Fibroblast of skin of abdomen (primary cell): ENCODE results near the gene PARP15.

Experiments used
- DNase-seq: peaks from one replicate; pipeline ENCODE4 v3.0.0-alpha.2; 2013

PARP15 gene

DNA sequence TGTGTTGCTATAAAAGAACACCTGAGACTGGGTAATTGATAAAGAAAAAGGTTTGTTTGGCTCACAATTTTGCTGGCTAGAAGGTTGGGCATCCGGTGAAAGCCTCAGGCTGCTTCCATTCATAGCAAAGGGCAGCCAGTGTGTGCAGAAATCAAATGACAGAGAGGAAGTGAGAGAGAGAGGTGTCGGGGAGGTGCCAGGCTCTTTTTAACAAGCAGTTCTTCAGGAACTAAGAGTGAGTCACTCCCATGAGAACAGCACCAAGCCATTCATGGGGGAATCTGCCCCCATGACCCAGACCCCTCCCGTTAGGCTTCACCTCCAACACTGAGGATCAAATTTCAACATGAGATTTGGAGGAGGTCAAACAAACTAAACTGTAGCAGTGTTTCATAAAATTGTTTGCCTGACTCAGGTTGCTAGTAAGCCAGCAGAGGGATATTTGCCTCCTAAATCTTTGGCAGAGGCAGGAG is 4.5 kb upstream of the PARP15 start:
- DNase-seq, result peak; percentile 21

DNA sequence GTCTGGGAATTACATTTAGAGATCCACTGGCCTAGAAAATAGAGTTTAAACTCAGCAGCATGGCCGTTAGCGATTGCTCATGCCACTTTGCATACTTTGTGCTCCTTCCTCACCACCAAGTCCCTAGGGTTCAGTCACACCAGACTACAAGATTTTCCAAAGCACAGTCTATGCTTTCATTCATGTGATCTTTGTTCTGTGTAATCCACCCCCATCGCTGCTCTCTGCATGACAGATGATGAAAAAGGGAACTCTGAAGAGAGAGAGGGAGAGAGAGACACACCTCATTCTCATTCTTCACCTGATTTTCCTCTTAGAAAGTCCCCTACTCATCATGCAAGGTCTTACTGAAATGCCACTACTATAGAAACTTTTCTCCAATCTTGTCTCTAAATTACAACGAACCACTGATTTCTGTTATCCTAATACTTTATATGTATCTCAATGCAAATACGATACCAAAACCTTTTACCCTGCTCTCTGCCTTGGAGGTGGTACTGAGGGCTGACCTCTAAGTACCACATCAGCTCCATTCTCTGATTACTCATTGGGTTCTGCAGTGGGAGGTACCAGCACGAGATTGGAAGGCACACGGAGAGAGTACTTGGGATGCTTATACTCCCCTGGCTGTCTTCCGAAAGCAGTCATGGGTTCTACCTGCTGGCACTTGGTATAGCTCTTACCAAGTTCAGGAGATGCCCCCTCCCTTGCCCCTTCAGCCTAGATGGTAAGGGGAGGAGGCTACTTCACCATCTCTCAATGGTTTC is 1.1 kb upstream of the PARP15 start:
- DNase-seq, result no peak

DNA sequence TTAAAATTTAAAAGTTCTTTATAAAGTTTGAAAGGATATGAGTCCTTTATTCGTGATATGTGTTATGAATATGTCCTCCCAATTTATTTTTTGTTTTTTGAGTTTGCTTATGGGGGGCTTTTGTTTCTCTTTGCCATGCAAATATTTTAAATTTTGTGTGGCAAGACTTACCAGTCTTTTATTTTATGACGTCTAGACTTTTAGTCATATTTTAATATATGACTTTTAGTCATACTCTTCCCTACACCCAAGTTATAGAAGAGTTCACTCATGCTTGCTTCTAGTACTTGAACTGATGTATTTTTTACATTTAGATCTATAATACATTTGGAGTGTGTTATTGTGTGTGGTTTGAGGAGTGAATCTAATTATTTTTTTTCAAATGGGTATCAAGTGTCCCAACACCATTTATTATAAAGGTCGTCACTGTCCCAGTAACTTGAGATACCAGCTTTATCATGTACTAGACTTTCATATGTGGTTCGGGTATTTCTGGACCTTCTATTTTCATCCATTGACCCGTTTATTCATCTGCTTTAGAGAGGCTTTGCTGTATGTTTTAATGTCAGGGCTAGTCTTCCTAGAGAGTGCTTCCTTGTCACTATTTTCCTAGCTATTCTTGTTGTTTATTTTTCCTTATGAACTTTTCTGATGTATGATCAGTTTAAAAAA is 755 bp downstream of the PARP15 start:
- DNase-seq, result no peak

DNA sequence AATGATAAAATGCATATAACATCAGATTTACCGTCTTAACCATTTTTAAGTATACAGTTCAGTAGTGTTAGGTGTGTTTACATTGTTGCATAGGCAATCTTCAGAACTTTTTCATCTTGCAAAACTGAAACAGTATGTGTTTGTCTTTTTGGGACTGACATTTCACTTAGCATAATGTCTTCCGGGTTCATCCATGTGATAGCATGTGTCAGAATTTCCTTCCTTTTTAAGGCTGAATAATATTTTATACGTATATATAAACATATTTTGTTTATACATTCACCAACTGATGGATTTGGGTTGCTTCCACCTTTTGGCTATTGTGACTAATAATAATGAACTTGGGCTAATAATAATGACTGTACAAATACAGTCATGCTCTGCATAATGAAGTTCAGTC is 3.0 kb downstream of the PARP15 start:
- no peak for DNase-seq

DNA sequence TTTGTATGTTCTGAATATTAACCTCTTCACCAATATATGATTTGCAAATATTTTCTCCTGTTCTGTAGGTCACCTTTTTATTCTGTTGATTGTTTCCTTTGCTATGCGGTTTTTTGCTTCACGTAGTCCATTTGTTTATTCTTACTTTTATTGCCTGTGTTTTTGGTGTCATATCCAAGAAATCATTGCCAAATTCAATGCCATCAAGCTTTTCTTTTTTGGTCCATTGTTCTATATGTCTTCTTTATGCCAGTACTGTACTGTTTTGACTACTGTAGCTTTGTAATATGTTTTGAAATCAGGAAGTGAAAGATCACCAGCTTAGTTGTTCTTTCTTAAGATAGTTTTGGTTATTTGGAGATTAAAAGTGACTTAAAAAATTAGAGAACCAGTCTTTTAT is 4.2 kb downstream of the PARP15 start:
- DNase-seq, result no peak

DNA sequence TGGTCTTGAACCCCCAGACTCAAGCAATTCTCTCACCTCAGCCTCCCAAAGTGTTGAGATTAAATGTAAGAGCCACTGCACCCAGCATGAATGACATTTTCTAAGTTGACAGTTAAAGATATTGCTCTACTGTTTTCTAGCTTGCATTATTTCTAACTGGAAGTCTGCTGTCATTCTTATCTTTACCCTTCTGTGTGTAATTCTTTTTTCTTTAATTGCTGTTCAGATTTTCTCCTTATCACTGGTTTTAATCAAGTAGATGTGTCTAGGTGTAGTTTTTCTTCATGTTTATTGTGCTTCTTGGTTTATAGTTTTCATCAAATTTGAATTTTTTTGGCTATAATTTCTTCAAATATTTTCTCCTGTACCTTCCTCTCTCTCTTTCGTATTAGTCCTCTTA is 4.9 kb downstream of the PARP15 start:
- no peak for DNase-seq

DNA sequence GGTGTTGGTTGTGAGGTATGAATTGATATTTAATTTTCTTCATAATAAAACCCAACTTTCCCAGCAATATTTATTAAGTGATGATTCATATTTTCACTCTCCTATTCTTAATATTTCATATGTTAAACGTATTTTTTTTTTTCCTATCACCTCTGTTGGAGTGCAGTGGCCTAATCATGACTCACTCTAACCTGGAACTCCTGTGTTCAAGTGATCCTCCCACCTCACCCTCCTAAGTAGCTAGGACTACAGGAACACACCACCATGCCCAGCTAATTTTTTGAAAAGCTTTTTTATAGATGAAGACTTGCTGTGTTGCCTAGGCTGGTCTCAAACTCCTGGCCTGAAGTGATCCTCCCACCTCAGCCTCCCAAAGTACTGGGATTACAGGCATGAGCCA is 8.6 kb downstream of the PARP15 start:
- no peak for DNase-seq

DNA sequence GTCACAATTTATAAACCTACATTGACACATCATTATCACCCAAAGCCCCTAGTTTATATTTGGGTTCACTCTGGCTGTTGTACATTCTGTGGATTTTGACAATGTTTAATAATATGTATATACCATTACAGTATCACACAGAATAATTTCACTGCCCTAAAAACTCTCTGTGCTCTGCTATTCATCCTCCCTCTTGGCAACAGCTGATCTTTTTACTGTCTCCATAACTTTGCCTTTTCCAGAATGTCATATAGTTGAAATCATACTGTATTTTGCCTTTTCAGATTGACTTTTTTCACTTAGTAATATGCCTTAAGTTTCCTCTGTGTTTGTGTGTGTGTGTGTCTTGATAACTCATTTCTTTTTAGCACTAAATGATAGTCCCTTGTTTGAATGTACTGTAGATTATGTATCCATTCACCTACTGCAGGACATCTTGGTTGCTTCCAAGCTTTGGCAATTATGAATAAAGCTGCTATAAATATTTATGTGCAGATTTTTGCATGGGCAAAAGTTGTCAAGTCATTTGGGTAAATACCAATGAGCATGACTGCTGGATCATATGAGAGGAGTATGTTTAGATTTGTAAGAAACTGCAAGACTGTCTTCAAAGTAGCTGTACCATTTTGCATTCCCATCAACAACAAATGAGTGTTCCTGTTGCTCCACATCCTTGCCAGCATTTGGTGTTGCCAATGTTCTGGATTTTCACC is 9.5 kb downstream of the PARP15 start:
- no peak for DNase-seq

DNA sequence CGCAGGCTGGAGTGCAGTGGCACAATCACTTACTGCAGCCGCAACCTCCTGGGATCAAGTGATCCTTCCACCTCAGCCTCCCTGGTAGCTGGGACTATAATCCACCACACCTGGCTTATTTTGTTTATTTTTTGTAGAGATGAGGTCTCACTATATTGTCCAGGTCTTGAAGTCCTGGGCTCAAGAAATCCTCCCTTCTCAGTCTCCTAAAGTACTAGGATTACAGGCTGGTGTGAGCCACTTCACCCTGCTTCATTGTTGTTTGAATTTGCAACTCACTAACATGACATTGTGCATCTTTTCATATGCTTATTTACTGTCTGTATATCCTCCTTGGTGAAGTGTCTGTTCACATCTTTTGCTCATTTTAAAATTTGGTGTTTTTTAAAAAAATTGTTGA is 10.1 kb downstream of the PARP15 start:
- no peak for DNase-seq

DNA sequence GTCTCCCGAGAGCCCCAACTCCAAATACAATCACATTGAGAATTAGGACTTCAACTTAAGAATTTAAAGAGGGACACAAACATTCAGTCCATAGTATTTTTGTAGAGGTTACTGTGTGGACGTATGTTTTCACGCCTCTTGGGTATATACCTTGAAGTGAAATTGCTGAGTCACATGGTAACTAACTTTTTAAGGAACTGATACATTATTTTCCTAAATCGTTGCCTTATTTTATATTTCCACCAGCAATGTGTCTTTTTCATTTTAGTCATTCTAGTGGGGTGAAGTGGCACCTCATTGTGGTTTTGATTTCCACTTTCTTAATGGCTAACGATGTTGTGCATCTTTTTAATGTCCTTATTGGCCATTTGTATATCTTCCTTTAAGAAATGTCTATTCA is 11.8 kb downstream of the PARP15 start:
- DNase-seq, result no peak

DNA sequence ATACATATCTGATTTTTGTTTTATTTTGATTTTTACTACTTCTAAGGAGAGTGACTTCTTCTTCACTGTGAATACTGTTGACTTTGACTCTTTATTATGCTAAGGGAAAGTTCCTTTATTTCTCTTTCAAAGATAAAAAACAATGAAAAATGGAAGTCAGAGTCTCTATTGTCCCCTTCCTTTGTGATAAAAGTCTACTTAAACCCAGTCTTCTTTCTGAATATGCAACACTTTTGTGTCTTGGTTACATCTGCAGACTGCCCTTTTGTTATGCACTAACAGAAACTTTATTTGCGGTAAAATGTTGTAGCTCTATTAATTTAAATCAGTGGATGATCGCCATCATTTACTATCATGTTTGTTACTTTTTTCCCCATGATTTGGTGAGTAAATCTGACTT is 13.2 kb downstream of the PARP15 start:
- DNase-seq, result no peak

DNA sequence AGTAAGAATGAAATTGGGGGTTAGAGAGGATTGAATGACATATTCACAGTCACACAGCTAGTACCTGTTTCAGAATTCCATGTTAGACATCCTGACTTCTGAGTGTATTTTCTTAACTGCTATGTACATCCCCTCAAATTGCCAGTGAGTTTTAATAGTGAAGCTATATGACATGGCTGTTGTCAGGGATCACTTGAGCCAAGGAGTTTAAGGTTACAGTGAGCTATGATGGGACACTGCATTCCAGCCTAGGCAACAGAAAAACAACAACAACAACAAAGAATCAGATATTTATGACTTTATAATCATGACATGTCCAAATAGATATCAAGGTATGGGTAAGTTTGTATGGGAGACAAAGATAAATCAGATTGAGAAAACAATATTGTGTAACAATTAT is 16.6 kb downstream of the PARP15 start:
- DNase-seq, result no peak

DNA sequence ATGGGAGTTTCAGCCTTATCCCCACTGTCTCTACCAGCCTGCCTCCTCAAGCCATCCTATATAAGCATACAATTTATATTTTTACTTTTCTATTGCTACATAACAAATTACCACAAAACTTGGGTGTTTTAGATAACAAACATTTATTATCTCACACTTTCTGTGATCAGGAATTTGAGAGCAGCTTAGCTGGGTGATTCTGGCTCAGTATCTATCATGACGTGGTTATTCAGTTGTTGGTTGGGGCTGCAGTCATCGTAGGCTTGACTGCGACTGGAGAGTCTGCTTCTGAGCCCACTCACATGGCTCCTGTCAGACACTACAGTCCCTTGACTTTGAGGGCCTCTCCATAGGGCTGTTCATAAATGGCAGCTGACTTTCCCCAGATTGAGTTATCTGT is 20.7 kb downstream of the PARP15 start:
- DNase-seq, result no peak

DNA sequence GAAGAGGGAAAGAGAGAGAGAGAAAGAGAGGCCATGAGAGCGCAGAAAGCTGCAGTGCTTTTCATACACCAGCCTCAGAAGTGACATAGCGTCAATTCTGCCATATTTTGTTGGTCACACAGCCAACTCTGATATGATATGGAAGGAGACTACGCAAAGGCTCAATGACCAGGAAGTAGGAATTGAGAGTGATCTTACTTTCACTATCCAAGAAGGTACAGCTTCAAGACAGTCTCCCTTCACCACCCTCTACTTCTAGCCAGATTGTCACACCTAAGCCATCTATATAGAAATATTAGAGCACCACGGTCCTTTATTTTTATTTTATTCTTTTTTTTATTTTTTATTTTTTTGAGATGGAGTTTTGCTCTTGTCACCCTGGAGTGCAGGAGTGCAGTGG is 21.1 kb downstream of the PARP15 start:
- DNase-seq, result no peak

DNA sequence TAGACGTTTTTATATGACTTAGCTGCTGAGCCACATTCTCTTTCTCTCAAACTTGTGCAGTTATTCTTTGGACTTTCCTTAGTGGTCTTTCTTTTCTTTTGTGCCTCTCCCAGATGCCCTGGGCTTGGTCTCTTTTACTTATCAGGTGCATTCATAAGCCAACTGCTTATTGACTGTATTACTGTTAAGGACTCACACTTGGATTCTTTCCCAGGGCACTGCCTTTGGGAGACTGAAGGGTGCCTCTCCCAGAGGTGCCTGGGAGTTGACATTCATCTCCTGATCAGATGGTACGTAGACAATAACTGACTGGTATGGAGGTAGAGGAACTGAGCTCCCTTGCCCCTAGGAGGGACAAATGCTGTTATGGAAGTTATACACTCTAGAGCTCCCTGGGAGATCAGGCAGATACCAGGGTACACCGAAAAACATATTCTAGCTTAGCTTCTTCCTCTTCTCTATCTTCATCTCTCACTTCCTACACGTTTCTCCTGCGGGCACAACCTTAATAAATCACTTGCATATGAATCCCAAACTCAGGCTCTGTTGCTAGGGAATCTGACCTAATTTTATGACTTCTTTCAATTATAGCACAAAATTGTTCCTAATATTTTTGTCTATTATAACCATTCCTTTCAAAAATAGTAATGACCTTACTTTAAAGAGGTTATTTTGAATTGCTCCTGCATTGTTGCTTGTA is 24.7 kb downstream of the PARP15 start:
- DNase-seq, result no peak

DNA sequence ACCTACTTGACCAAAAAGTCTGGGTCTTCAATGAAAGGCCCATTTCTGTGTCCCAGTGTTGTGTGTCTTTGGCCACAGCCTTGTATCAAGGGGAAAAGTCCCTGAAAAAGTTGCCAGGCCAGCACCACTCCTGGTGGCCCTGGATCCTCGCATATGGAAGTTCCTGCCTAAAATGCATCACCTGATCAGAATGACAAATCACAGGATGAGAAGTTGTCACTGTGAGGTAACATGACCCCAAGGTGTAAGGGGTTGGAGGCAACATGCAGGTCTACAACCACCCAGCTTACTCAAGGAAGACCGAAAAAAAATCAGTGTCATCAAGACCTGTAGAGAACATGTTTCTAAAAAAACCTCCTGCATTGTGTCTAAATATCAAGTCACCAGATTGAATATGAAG is 25.6 kb downstream of the PARP15 start:
- no peak for DNase-seq

DNA sequence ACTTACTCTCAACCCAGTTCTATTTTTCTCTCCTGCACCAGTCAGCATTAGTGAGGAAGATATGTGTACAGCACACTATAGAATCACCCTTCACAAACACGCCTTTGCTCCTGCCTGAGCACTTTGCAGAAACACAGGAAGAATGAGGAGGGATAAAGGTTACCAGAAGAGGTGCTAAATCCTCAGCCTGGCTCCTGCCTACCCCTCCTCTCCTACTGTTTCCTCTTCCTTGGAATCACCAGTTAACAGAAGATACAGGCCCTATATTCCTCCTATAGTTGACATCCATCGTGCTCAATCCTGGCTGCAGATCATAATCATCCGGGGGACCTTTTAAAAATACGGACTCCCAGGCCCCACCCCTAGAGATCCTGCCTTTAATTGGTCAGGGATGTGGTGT is 28.9 kb downstream of the PARP15 start:
- DNase-seq, result no peak

DNA sequence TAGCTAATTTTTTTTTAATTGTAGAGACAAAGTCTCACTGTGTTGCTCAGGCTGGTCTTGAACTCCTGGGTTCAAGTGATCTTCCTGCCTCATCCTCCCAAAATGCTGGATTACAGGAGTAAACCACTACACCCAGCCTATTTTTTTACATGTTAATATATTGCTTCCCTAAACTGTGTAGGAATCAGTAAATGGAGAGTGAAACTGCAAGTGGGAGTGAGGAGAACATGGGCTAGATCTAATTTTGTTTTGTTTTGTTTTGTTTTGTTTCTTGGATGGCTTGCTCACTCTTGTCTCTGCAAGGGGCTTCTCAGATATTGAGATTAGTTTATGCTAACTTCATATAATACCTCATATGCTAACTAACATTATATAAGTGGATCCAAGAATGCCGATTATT is 31.5 kb downstream of the PARP15 start:
- DNase-seq, result no peak

DNA sequence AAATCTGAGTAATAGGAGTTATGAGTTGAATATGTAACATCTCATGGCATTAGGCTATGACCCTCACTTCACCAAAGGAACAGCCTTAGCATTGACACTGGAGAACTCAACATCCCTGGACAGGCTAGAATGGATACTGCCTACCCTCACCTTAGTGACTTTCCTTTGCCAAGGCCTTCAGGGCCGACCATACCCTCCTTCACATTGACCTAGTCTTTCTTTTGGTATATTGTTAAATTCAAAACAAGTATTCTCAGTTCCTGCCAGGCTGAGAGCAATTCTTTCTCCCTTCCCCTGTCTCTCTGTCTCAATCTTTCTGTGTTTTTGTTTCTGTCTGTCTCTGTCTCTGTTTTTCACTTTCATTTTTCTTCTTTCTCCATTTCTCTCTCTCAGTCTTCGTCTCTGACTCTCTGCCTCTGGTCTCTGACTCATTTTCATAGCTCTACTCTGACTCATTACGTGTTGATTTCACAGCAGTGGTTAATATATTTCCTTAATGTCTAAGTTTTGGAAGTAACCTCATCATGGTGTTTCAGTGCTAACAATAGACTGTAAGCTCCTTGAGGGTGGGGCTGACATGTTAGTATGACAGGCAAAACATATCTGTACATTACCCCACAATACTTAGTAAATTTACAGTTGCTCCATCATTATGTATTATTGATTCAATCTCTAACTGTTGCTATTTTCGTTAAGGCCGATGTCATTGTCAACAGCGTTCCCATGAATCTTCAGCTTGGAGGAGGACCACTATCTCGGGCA is 32.5 kb downstream of the PARP15 start:
- DNase-seq, result peak; percentile 79

DNA sequence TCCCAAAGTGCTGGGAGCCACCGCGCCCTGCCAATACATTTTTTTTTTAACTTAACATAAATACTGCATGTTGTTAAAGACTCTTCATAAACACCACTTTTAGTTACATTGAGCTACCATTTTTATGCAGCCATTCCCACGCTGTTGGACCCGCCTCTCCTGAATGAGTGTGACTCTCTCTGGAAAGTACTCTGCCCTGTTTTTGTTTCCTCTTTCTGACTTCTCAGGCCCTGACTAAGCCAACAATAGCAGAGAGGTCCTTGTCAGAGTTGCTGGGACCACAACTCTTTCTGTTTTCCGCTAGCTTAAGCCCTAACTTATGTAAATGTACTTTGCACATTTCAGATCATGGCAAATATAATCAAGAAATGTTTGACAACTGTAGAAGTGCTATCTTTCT is 35.2 kb downstream of the PARP15 start:
- no peak for DNase-seq

DNA sequence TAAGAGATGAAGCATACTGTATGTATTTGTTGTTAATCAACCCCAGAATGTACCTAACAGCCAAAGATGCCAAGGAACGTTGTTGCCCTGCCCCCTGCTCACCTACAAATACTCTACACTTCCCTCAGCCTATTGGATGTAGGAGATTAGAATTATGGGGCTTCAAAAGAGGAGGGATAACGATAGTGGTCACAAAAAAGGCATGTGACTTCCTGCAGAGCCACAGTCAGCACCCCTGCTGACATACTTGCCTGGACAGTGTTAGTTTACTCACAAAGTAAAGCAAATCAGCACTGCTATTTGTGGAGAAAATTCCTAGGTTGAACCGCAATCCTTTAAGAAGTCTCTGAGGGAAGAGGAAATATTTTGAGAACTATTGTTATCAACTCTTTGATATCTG is 37.9 kb downstream of the PARP15 start:
- no peak for DNase-seq

DNA sequence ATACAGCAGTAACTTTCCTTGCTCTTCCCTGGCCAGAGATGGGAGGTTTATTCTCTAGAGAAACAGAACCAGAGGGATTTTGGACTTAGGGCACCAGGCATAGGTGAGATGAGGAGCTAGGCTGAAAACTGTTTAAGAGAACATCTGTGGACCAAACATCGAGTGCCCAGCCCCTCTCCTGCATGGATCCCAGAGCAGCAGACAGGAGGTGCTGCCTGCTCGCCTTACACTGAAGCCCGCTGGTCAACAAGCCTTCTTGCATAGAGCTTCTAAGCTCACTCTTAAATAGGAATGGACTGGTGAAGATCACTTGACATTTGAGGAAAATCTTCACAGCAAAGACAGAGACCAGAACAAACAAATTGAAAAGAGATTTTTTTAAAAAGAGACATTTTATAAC is 41.2 kb downstream of the PARP15 start:
- DNase-seq, result no peak
